Brain microvascular endothelial cell (primary cell): ENCODE data around the gene FAM133A.

ENCODE experiments used
- DNase-seq: peaks from one replicate; pipeline ENCODE4 v3.0.0-alpha.2; 2020
- H3K27ac ChIP-seq: fragments of 250-450 bp; sonication (Bioruptor Pico); 2 replicates; pipeline ENCODE4 v1.5.1; 2020; ENCODE audit warnings: mild to moderate bottlenecking, moderate library complexity
- H3K27me3 ChIP-seq: fragments of 250-450 bp; sonication (Bioruptor Pico); replicated peaks from 2 replicates; pipeline ENCODE4 v1.5.1; 2020; ENCODE audit warnings: mild to moderate bottlenecking
- H3K36me3 ChIP-seq: fragments of 250-450 bp; sonication (Bioruptor Pico); replicated peaks from 2 replicates; pipeline ENCODE4 v1.5.1; 2020; ENCODE audit warnings: mild to moderate bottlenecking
- H3K4me3 ChIP-seq: 2 replicates; pipeline ENCODE4 v1.5.1; 2011; ENCODE audit warnings: low read depth, mild to moderate bottlenecking, control low read depth, low read length, moderate library complexity
- in situ Hi-C: cut with HindIII; loops from 2 replicates; pipeline ENCODE4 v1.10.0; 2017; ENCODE audit warnings: low sequenced_read_pairs, low pct_ligation_motif_present
- TF ChIP-seq, protein P1 (sequence below): IDR thresholded peaks from 2 replicates; pipeline ENCODE4 v1.5.1; 2011; ENCODE audit warnings: low read depth, mild to moderate bottlenecking, moderate library complexity, low read length, control low read depth, inconsistent platforms; ENCODE audit errors: missing control alignments

The FAM133A gene

DNA sequence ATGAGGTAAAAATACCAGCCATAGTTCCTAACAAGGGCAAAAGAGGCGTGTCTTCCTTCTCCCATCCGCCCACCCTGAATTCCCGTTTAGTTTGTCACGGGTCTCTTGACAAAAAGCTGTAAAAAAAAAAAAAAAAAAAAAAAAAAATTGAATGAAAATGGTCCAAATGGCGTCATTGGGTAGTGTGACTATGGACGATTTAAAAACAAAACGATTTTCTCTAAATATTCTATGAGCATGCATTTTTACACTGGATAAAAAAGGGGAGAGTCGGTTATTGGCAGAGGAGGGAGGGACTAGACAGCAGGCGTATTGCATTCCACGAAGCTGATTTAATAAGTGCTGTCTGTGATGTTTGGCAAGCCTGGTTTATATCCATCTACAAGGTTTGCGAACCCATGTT, at the start of gene FAM133A:
Gene FAM133A, plus strand, starts transcription at position 338 of the 403 bp plus-strand sequence. CDS start 35,214 bp downstream, outside the sequence.
- TF ChIP-seq, protein P1, sequence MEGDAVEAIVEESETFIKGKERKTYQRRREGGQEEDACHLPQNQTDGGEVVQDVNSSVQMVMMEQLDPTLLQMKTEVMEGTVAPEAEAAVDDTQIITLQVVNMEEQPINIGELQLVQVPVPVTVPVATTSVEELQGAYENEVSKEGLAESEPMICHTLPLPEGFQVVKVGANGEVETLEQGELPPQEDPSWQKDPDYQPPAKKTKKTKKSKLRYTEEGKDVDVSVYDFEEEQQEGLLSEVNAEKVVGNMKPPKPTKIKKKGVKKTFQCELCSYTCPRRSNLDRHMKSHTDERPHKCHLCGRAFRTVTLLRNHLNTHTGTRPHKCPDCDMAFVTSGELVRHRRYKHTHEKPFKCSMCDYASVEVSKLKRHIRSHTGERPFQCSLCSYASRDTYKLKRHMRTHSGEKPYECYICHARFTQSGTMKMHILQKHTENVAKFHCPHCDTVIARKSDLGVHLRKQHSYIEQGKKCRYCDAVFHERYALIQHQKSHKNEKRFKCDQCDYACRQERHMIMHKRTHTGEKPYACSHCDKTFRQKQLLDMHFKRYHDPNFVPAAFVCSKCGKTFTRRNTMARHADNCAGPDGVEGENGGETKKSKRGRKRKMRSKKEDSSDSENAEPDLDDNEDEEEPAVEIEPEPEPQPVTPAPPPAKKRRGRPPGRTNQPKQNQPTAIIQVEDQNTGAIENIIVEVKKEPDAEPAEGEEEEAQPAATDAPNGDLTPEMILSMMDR: no peak
- Histone ChIP-seq H3K4me3 (peak within 1 kb of the TSS; percentile 59), H3K36me3 (no peaks in the 10 kb centered on the region), H3K27me3 (no peaks in the 10 kb centered on the region), H3K27ac (no peak within 1 kb of the TSS)
- in situ Hi-C loops: no loop called here
- DNase-seq: no peak

DNA sequence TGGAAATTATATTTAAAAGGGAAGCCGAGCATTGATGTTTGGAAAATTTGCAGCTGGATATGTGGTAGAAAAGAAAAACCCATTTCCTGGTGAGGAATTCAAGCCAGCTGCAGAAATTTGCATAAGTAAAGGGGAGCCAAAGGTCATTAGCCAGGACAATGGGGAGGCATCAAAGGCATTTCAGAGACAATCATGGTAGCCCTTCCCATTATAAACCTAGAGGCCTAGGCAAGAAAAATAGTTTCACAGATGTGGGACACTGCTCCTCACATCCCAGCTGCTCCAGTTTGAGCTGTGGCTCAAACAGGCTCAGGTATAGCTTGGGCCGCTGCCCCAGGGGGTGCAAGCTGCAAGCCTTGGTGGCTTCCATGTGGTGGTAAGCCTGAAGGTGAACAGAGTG, 36.4 kb upstream of the FAM133A start:
- Histone ChIP-seq H3K27ac (no peak overlapping the region), H3K27me3 (no peaks in the 10 kb centered on the region), H3K4me3 (no peak overlapping the region), H3K36me3 (no peaks in the 10 kb centered on the region)
- in situ Hi-C loops: no loop called here
- DNase-seq: no peak
- TF ChIP-seq, protein P1: no peak

DNA sequence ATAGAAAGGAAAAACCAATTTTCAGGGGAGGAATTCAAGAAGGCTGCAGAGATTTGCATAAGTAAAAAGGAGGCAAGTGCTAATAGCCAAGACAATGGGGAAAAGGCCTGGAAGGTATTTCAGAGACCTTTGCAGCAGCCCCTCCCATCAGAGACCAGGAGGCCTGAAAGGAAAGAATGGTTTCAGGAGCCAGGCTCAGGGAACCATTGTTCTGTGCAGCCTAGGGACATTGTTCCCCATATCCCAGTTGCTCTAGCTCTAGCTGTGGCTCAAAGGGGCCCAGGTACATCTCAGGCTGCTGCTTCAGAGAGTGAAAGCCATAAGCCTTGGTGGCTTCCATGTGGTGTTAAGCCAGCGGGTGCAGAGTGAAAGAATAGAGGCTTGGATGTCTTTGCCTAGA, 24.6 kb upstream of the FAM133A start:
- Histone ChIP-seq H3K36me3 (no peaks in the 10 kb centered on the region), H3K4me3 (no peak overlapping the region), H3K27me3 (no peaks in the 10 kb centered on the region), H3K27ac (no peak overlapping the region)
- in situ Hi-C loops: no loop called here
- TF ChIP-seq, protein P1: no peak
- DNase-seq: no peak

DNA sequence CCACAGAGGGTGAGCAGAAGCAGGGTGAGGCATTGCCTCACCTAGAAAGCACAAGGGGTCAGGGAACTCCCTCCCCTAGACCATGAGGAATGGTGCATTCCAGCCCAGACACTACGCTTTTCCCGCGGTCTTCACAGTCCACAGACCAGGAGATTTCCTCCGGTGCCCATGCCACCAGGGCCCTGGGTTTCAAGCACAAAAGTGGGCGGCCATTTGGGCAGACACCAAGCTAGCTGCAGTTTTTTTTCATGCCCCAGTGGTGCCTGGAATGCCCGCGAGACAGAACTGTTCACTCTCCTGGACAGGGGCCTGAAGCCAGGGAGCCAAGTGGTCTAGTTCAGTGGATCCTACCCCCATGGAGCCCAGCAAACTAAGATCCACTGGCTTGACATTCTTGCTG, 13.4 kb upstream of the FAM133A start:
- TF ChIP-seq, protein P1: no peak

DNA sequence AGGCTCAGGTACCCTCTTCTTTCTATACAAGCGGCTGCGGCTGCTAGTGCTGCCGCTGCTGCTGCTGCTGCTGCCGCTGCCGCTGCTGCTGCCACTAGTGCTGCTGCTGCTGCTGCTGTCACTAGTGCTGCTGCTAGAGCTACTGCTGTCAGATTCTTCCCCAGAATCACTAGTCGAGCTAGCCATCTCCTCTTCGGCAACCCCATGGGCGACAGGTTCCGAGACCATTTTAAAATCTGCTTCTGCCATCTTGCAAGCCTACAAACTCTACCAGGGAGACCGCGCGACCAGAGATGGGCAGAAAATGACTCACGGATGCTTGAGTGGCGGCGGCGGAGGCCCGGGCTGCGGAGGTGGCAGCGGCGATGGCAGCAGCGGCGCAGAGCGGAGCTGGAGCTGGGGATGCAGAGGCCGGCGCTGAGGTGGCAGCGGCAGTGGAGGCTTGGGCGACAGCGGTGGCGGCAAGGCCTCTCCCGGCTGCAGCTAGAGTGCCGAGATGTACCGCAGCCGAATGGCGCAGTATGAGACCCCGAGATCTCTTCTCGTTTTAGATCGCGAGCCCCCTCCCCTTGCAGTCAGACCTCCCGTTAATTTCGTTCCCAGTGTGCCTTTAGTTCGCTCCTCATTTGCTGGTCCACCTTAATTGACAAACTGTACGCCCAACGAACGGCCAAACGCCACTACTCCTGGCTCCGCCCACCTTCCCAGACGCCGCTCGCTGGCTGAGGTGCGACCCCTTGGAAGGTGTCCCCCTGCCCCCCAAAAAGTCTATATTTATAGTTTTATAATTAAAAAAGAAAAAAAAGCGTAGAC, 744 bp upstream of the FAM133A start, which contains the start of gene NAP1L3:
Gene NAP1L3, minus strand, starts transcription at position 523 of the 813 bp plus-strand sequence. Its CDS starts 274 bp downstream, at position 249.
- Histone ChIP-seq H3K27ac (no peak within 1 kb of the TSS), H3K27me3 (no peaks in the 10 kb centered on the region), H3K36me3 (no peaks in the 10 kb centered on the region), H3K4me3 (peak within 1 kb of the TSS; percentile 59)
- peak; percentile 9 for DNase-seq
- TF ChIP-seq, protein P1: no peak
- in situ Hi-C loops: no loop called here

More for the DNA sequence above, 13.4 kb upstream of the FAM133A start:
- in situ Hi-C loops: no loop called here
- Histone ChIP-seq H3K4me3 (no peak overlapping the region), H3K27me3 (no peaks in the 10 kb centered on the region), H3K36me3 (no peaks in the 10 kb centered on the region), H3K27ac (no peak overlapping the region)
- no peak for DNase-seq
